KOPT-K1 (cell line): Measurements from ENCODE around the gene PLIN5.

ENCODE experiments used
- H3K27ac ChIP-seq: fragments of 200-600 bp; sonication (generic); 2 replicates; pipeline ENCODE4 v1.5.1; 2016; ENCODE audit warnings: antibody characterized with exemption, mild to moderate bottlenecking, low read depth, low read length; ENCODE audit not compliant: poor library complexity, severe bottlenecking
- H3K36me3 ChIP-seq: fragments of 200-600 bp; sonication (generic); 2 replicates; pipeline ENCODE4 v1.5.1; 2017; ENCODE audit warnings: antibody characterized with exemption, mild to moderate bottlenecking, low read length, moderate library complexity; ENCODE audit not compliant: insufficient read depth
- H3K9me3 ChIP-seq: fragments of 200-600 bp; sonication (generic); 2 replicates; pipeline ENCODE4 v1.5.1; 2017; ENCODE audit warnings: antibody characterized with exemption, low read length, mild to moderate bottlenecking; ENCODE audit not compliant: insufficient read depth, poor library complexity, severe bottlenecking

The PLIN5 gene

DNA sequence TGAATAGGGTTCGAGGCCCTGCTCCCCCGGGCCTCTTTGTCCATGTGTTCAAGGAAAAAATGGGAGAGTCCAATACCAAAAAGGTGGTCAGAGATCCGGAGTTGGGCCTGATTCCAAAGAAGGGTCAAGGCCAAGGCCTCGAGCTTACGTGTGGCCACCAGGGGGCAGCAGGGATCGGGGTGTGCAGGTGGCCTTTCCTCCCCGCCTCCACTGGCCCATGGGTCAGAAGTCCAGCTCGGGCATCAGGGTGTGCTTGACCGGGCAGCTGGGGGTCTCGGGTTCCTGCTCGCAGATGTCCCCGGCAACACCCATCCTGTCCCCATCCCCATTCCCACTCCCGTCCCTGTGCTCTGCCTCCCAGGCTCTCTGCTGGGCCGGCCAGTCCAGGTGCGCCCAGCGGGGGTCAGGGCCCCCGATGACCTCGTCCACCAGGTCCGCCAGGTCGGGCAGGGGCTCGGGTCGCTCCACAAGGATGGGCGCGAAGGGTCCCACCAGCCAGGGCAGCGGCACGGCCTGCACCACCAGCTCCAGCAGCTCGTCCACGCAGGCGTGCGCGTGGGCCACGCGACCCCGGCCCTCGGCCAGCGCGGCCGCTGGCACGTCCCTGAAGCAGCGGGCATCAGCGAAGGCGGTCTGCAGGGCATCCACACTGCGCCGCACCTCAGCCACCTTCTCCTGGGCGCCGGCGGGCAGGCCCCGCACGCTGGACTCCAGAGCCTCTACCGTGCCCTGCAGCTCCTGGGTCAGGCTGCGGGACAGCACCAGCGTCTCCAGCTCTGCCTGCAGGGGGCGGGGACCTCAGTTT lies 11.5 kb downstream of the PLIN5 start:
- Histone ChIP-seq H3K9me3 (no peaks in the 10 kb centered on the region), H3K27ac (no peak overlapping the region), H3K36me3 (no peaks in the 10 kb centered on the region)

DNA sequence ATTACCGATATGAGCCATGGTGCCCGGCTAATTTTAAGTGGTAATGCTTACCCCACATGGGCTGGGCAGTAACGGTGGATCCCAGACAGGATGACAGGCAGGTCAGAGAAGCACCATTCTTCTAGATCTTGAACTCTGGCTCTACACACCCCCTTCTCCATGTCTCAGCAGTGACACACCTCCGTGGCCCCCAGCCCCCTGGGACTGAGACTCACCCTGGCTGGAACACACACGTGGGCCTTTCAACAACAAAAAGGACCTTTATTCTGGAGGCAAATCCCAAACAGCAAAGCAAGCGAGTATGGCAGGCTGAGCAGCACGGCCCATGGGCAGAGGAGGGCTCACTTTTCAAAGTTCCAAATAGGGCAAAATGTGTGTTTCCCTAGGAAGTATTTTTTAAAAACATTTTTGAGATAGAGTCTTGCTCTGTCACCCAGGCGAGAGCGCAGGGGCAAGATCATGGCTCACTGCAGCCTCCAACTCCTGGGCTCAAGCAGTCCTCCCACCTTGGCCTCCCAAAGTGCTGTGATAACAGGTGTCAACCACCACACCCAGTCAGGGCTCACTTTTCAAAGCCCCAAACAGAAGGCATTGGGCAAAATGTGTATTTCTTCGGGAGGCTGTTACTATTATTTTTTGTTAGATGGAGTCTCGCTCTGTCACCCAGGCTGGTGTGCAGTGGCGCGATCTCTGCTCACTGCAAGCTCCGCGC lies 12.6 kb downstream of the PLIN5 start:
- Histone ChIP-seq H3K36me3 (no peaks in the 10 kb centered on the region), H3K27ac (no peak overlapping the region), H3K9me3 (no peaks in the 10 kb centered on the region)

DNA sequence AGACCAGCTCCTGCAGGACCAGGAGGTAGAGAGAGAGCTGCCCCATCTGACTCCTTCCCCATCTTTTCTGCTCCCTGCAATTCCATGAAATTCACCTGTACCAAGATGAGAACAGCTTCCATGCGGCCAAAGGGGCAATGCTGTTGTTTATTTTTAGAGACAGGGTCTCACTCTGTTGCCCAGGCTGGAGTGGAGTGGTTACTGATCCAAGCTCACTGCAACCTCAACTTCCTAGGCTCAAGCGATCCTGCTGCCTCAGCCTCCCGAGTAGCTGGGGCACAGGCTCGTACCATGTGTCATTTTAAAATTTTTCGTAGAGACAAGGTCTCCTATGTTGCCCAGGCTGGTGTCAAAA lies 13.2 kb downstream of the PLIN5 start:
- H3K27ac ChIP-seq, result no peak overlapping the region
- H3K9me3 ChIP-seq, result no peaks in the 10 kb centered on the region
- no peaks in the 10 kb centered on the region for H3K36me3 ChIP-seq

DNA sequence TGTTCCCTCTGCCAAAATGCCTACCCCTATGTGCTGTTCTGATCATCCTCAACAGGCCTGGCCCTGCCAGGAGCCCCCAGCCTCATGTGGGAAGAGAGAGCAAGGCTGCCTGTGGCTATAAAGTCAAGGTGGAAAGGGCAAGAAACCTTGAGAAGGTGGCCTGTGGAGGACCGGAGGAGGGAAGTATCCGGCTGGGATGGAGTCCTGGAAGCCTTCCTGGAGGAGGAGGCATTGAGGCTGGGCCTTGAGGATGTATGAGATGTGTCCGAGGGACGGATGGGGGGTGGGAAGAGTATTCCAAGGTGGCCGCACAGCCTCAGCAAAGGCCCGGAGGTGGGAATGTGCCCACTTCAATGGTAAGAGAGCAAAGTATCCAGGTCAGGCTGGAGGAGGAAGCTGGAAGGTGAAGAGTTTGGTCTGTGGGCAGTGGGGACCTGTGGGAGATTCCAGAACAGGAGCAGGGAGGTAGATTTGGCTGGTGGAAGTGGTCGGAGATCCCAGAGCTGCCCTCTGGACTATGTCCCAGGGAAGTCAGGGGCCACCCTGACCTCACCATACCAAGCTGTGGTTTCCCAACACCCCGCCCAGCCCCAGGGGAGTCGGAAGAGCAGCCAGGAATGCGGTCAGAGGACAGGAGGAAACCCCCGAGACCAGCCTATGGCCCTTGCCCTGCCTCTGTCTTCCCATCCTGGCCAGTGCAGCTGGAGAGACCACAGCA lies 13.7 kb downstream of the PLIN5 start:
- H3K27ac ChIP-seq, result no peak overlapping the region

DNA sequence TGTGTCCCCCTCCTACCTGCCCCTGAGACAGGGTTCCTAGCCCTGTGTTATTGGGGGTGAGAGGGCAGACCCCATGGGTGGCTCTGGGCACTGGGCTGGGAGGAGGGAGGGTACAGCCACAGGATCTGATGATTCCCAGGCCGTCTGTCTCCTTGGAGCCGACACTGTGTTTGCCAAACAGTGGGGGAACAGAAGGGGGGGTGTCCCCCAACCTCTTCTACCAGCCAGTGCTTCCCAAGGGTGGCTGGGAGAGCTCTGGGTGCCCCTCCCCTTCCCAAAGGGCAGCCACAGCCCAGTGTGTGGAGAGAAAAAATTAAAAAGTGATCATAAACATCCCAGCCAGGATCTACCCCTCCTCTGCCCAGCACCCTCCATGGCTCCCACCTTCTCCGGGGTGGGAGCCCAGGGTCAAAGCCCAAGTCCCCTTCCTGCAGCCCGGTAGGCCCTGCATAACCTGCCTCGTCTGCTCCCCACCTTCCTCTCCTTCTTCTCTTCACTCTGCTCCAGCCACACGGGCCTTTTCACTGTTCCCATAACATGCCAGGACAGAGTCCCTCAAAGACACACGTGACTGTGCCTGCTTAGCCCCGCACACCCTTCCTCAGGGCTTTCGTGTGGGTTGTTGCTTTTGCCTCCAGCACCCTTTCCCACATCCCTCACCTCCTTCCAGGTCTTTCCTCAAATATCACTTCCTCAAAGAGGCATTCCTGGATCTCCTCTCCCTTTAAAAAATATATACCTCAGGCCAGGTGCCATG lies 15.3 kb downstream of the PLIN5 start:
- H3K9me3 ChIP-seq, result no peaks in the 10 kb centered on the region
- H3K27ac ChIP-seq, result no peak overlapping the region
- no peaks in the 10 kb centered on the region for H3K36me3 ChIP-seq

More for the DNA sequence above, 13.7 kb downstream of the PLIN5 start:
- Histone ChIP-seq H3K36me3 (no peaks in the 10 kb centered on the region), H3K9me3 (no peaks in the 10 kb centered on the region)

DNA sequence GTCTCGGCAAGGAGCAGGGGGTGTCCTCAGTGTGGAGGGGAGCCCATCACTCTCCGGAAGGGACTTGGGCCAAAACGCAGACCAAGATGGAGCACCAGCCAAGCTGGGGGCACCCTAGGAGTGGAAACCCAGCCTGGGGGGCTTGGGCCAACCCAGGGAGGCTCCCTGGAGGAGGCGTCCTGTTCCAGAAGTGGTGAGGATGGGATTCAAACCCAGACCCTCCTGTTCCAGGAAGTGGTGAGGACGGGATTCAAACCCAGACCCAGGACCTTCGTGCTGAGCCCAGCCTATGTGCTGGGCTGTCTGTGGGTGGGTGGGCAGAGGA lies 15.9 kb downstream of the PLIN5 start:
- H3K27ac ChIP-seq, result no peak overlapping the region
- H3K36me3 ChIP-seq, result no peaks in the 10 kb centered on the region
- H3K9me3 ChIP-seq, result no peaks in the 10 kb centered on the region

DNA sequence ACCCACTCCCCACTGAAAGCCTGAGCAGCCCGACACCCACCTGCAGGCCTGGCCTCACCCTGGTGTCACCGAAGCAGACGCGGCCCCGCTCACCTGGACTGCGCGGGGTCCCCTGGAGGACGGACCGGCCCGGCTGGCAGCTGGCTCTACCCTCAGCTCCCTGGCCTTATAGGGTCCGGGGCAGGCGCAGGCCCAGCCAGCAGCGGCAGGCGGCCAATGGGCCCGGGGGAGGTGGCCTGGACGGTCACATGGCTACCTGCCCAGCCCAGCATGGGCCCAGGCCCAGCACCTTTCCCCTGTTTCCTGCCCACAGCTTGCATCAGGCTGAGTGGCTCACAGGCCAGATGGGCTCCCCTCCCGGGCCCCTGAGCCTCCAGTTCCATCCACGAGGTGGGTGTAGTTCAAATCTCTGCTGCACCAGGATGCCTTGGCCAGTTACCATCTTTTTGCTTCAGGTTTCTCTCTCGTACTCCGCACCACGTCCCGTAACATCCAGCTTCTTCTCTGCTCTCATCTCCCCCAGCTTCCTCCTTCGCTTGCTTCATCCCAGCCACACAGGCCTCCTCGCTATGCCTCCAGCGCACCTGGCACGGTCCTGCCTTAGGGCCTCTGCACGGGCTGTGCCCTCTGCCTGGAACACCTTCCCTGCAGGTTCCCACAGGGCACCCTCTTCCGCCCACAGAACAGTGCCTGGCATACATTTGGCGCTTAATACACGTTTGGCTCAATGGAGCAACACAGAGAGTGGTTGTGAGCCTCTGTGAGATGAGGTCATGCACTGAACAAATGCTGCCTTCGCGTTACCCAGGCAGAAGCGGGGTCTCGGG lies 16.5 kb downstream of the PLIN5 start, which contains the start of gene PLIN4:
Gene PLIN4 (minus strand): TSS at position 142 of the 827 bp plus-strand sequence. CDS start 214 bp downstream, outside the sequence.
- Histone ChIP-seq H3K36me3 (no peaks in the 10 kb centered on the region), H3K9me3 (no peaks in the 10 kb centered on the region), H3K27ac (no peak within 1 kb of the TSS)

DNA sequence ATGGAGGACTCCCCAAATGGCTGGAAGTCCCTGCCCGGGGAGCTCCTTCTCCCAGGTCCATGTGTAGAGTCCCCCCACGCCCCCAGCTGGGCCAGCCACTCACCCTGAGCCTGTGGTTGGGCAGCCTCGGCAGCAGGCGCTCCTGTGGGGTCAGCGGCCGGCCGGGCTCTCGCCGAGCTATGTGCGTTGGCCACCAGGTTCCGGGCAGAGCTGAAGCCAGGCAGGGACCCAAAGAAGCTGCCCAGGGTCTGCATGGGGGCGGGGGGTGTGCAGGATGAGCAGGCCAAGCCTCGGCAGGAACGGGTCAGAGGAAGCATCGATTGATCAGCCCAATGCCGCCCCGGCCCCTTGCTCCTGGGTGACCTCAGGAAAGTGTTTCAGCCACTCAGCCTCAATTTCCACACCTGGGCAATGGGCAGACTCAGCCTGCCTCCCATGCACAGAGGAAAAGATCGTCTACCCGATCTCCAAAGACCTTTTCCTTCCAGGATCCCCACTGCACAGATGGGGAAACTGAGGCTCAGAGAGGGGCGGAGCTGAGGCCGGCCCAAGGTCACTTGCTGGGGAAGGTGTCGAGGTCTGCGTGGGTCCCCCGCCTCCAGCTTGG lies 17.5 kb downstream of the PLIN5 start:
- H3K27ac ChIP-seq, result no peak overlapping the region
- no peaks in the 10 kb centered on the region for H3K36me3 ChIP-seq
- H3K9me3 ChIP-seq, result no peaks in the 10 kb centered on the region

DNA sequence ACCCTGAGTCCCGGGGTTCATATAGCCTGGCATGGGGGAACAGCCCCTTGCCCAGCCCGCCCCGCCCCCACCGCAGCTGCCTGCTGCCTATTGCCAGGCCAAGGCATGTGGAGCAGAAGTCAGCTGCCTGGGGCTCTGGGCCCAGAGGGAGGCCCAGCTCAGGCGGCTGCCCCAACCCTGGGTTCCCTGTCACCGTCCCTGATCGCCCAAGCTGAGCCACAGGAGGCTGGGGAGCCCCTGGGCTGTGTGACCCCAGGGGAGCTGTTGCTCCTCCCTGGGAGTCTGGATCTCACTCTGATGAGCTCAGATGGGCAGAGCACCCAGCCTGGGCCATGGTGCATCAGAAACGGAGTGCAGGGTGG lies 18.1 kb downstream of the PLIN5 start:
- H3K27ac ChIP-seq, result no peak overlapping the region
- H3K9me3 ChIP-seq, result no peaks in the 10 kb centered on the region
- no peaks in the 10 kb centered on the region for H3K36me3 ChIP-seq

DNA sequence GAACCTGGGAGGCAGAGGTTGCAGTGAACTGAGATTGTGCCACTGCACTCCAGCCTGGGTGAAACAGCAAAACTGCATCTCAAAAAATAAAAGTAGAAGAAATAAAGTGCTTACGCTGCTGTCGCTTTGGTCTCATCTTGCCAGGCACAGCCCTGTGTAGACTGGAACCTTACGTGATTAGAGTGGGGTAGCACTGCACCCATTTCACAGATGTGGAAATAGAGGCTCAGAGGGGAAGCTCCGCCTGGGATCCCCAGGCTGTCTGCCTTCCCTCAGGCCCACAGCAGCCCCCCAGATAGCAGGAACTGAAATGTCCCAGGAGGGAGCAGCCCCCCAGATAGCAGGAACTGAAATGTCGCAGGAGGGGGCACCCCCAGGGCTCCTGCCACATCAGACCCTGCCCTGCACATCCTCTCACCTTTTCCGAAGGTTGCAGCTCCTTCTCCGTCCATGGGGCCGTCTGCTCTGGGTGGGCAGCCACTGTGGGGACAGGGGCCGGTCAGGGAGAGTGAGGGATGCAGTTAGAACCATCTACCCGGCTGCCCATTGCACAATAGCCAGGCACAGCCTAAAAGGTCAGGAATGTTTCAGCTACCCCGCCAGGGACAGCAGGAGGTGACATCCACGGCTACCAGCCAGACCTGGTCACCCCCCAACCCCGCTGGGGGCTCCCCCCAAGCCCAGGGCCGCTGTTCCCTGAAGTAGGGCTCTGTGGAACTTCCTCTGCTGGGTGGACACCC lies 18.7 kb downstream of the PLIN5 start:
- H3K9me3 ChIP-seq, result no peaks in the 10 kb centered on the region
- H3K27ac ChIP-seq, result no peak overlapping the region
- no peaks in the 10 kb centered on the region for H3K36me3 ChIP-seq

DNA sequence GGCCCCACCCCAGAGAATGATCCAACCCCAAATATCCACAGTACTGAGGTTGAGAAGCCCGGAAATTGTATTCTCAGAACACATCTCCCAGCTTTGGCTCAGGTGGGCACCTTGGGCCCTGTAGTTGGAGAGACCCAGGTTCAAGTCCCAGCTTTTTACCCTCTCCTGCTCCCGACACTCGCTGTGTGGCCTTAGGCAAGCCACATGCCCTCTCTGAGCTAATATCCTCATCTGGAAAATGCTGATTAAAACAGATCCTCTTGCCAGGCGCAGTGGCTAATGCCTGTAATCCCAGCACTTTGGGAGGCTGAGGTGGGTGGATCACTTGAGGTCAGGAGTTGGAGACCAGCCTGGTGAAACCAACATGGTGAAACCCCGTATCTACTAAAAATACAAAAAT lies 19.3 kb downstream of the PLIN5 start:
- Histone ChIP-seq H3K27ac (no peak overlapping the region), H3K9me3 (no peaks in the 10 kb centered on the region), H3K36me3 (no peaks in the 10 kb centered on the region)

DNA sequence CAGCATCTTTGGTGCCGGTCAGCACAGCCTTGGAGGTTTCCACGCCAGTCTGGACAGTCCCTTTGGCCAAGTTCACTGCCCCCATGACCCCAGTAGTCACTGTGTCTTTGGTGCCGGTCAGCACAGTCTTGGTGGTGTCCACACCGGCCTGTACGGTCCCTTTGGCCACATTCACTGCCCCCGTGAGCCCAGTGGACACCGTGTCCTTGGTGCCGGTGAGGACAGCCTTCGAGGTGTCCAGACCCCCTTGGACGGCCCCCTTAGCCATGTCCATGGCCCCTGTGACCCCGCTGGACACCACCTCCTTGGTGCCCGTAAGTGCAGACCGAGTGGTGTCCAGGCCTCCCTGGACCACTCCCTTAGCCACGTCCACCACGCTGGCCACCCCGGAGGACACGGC lies 21.8 kb downstream of the PLIN5 start:
- Histone ChIP-seq H3K27ac (no peak overlapping the region), H3K36me3 (no peaks in the 10 kb centered on the region), H3K9me3 (no peaks in the 10 kb centered on the region)

DNA sequence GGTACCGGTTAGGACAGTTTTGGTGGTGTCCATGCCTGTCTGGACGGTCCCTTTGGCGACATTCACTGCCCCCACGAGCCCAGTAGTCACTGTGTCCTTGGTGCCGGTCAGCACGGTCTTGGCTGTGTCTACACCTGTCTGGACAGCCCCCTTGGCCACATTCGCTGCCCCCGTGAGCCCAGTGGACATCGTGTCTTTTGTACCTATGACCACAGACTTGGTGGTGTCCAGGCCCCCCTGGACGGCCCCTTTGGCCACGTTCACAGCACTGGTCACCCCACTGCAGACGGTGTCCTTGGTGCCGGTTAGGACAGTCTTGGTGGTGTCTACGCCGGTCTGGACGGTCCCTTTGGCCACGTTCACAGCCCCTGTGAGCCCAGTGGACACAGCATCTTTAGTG lies 23.0 kb downstream of the PLIN5 start:
- Histone ChIP-seq H3K27ac (no peak overlapping the region), H3K9me3 (no peaks in the 10 kb centered on the region), H3K36me3 (no peaks in the 10 kb centered on the region)
